Ovary (tissue), 9 donors: ENCODE measurements around the gene PTPA. TPM values are rescaled to one million over a fixed set of nuclear protein-coding genes. Genes with fewer than 3 reads are reported as not detected.
"Not testable (repeated sequence)": the region's sequence is repeated elsewhere in the genome, so short reads cannot be mapped to it uniquely, and the experiment has no call there.

ENCODE experiments used
- DNase-seq, 5 donors: peaks; one replicate each; pipeline ENCODE4 v3.0.0-alpha.2; 2019 to 2020
- H3K27ac ChIP-seq, 2 donors: fragments of 200-600 bp; one replicate each; pipeline versions ENCODE4 v1.5.1 to v1.8.0; 2019 to 2022
- H3K27me3 ChIP-seq: fragments of 200-600 bp; one replicate; pipeline ENCODE4 v1.8.0; 2022
- H3K36me3 ChIP-seq: fragments of 200-600 bp; sonication (generic); one replicate; pipeline ENCODE4 v1.5.1; 2019
- H3K4me1 ChIP-seq: one replicate; pipeline ENCODE4 v1.8.1; 2013; ENCODE audit warnings: mild to moderate bottlenecking, moderate library complexity; ENCODE audit not compliant: insufficient read depth
- H3K4me3 ChIP-seq: fragments of 200-600 bp; sonication (generic); one replicate; pipeline ENCODE4 v1.5.1; 2017
- H3K9me3 ChIP-seq, 2 donors: fragments of 200-600 bp in 1 of 2; sonication (generic) in 1 of 2; one replicate each; pipeline versions ENCODE4 v1.5.1 to v1.8.1; 2013 to 2019; ENCODE audit warnings: mild to moderate bottlenecking in 1 of 2, moderate library complexity in 1 of 2
- EP300 ChIP-seq: sonication (generic); formaldehyde crosslinking; IDR thresholded peaks from one replicate; pipeline ENCODE4 v1.6.1; 2017; ENCODE audit warnings: antibody characterized with exemption
- POLR2A ChIP-seq: fragments of 450-650 bp; IDR thresholded peaks from one replicate; pipeline ENCODE4 v1.6.1; 2017; ENCODE audit warnings: antibody characterized with exemption, mild to moderate bottlenecking, moderate library complexity
- WGBS, 3 donors: extraction: QIAGEN DNeasy Blood & Tissue Kit in 1 of 3; methylation state at CpG; one replicate each; pipeline versions ENCODE4 v1.1.5 to v1.1.7; 2013 to 2017; 5-methylcytosine and 5-hydroxymethylcytosine counted together
- intact Hi-C, 4 donors: fragments of 100-400 bp; cut with DNase I; formaldehyde crosslinking; loops; one replicate each; pipeline versions ENCODE4 v1.11.0 to v1.15.1; 2022 to 2023
- polyA plus RNA-seq, 2 donors: library from polyadenylated mRNA; stranded (reverse); fragments of 200-250 nt in 1 of 2; fragments of 350-450 nt in 1 of 2; fragmentation: Illumina TruSeq in 1 of 2; extraction: RNeasy Lipid Tissue Mini Kit (QIAGEN cat#74804) in 1 of 2; gene quantifications; one replicate each; pipeline ENCODE4 v1.2.3, GENCODE V29; 2013 to 2014
- total RNA-seq, 7 donors: library from RNA; depleted of rRNA in 2 of 7; stranded (reverse); fragments of >200 nt in 2 of 7; fragmentation: NEBNext Ultra II Directional in 3 of 7; extraction: Animal tissue kit (Norgen Biotek cat#: 25700) in 3 of 7; gene quantifications; one replicate each; pipeline versions ENCODE4 v1.1.0 to v1.2.4, GENCODE V29; 2016 to 2023
- TF ChIP-seq, protein P1 (sequence below), 3 donors: fragments of 450-650 bp in 2 of 3; fragments of 200-600 bp in 1 of 3; IDR thresholded peaks; one replicate each; pipeline versions ENCODE4 v1.5.1 to v1.8.0; 2016 to 2022; ENCODE audit warnings: antibody characterized with exemption in 3 of 3, mild to moderate bottlenecking in 1 of 3
- donor health status: DM: no; HTN: no; CAD: no; lungs with moderate emphysema.
- donor health status: DM: no; HTN: no; CAD: no.
- donor health status: Bipolar disorder and iron deficiency.
- donor health status: DM: yes; HTN: yes; CAD: no.
- donor health status: DM: no; HTN: no; CAD: no.
- donor health status: DM: yes; HTN: yes; CAD: no.

Gene PTPA
- total and polyA plus RNA-seq, 9 donors = 32.1 to 107 (median 89.2) TPM

DNA sequence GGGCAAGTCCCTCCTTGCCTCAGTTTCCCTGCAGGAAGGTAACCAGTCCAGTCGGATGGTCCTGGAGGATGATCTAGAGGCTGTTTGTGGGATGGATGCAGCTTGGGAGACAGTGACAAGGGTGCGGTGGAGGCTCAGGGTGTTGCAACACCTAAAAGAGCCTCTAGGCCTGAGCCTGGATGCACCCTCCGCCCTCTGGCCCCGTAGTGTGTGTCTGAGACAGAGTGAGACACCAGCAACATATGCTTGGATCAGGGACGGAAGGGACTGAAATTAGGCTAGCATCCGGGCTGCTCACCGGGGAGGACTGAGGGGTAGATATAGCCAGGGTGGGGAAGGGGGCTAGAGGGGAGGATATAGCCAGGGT, 1.7 kb upstream of the PTPA start:
- Histone ChIP-seq H3K4me1 (peaks cover 5% of the 10 kb centered on the region), H3K9me3 (no peaks in the 10 kb centered on the region), H3K4me3 (peak overlapping the region; percentile 78), H3K27ac (peak overlapping the region in 1 of 2 donors; percentile 23), H3K36me3 (no peaks in the 10 kb centered on the region), H3K27me3 (no peaks in the 10 kb centered on the region)
- TF ChIP-seq, protein P1, sequence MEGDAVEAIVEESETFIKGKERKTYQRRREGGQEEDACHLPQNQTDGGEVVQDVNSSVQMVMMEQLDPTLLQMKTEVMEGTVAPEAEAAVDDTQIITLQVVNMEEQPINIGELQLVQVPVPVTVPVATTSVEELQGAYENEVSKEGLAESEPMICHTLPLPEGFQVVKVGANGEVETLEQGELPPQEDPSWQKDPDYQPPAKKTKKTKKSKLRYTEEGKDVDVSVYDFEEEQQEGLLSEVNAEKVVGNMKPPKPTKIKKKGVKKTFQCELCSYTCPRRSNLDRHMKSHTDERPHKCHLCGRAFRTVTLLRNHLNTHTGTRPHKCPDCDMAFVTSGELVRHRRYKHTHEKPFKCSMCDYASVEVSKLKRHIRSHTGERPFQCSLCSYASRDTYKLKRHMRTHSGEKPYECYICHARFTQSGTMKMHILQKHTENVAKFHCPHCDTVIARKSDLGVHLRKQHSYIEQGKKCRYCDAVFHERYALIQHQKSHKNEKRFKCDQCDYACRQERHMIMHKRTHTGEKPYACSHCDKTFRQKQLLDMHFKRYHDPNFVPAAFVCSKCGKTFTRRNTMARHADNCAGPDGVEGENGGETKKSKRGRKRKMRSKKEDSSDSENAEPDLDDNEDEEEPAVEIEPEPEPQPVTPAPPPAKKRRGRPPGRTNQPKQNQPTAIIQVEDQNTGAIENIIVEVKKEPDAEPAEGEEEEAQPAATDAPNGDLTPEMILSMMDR (IDR thresholded peaks at IDR 0.05) = no peak
- TF ChIP-seq EP300 (no peak), POLR2A (no peak)
- peak in 1 of 5 donors; percentile 56 for DNase-seq
- 75 to 92% (median 85%) methylated on average over 7 of the region's 7 CpGs for WGBS, 3 donors
- intact Hi-C loops = no loop called here

DNA sequence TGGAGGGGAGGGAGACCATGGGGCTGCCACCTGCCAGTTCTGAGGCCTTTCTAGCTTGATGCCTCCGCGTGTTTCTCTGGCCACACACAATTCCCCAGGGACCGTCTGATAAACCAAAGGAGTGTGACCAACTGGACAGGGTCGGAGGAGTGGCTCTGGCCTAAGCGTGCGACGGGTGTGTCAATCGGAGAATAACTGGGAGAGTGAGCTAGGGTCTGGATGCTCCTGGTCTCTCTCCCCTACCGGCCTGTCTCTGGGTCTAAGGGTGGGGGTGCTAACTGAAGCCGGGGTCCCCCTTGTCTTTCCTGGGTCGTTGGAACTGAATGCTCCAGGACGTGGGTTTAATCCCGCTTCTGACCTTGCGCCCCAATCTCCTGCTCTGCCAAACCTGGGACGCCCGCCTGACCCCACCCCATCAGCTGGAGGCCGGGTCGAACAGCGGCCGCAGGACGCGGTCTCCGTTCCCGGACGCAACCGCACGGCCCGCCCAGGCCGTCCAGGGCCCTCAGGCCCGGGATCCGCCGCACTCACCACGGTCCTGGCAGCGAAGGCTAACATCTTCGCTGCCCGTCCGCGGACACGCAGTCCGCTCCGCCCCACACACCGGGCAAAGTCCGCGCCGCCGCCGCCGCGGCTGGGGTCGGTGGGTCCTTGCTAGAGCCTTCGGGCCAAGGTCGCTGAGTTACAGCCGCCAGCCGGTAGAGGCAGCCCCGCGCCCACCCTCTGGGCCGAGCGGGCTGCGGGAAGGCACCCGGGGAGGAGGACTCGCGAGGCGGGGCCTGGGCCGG, 1.1 kb upstream of the PTPA start:
- H3K27me3 ChIP-seq = no peaks in the 10 kb centered on the region
- H3K9me3 ChIP-seq = no peaks in the 10 kb centered on the region
- 3 to 7% (median 3%) methylated on average over 39 to 64 of the region's 64 CpGs for WGBS, 3 donors
- no peaks in the 10 kb centered on the region for H3K36me3 ChIP-seq
- peak overlapping the region; percentile 23 to 90 for H3K27ac ChIP-seq
- peak overlapping the region; percentile 78 for H3K4me3 ChIP-seq
- TF ChIP-seq, protein P1 (IDR thresholded peaks at IDR 0.05) = peak in 1 of 3 donors; percentile 14
- TF ChIP-seq EP300 = no peak
- intact Hi-C loops = no loop called here
- H3K4me1 ChIP-seq = peaks cover 5% of the 10 kb centered on the region
- DNase-seq = peak in 4 of 5 donors; percentile 45 to 69 (median 52)

DNA sequence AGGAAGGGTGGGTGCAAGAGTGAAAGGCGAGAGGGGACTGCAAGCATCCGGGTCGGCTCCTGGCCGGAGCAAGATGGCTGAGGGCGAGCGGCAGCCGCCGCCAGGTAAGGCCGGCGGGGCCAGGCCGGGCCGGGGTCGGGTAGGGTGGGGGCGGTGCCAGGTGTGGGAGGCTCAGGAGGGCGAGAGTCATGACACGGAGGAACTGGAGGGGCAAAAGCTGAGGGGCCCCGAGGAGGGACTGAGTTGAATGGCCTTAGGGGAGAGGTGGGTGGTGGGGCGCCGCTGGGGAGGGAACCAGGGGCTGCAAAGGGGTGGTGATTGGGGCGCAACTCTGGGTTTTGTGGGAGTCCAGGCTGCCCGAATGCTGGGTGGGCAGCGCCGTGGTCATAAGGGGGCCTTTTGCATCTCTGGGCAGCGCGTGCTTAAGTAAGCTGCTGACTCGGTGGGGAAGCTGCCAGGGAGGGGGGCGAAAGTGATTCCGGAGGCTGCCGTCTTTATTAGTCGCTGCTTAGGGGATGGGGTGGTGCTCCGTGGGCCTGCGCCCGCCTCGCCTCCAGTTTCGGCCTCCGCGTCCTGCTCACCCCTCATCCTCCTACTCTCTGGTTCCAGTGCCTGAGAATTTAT, 425 bp downstream of the PTPA start:
- peaks cover 5% of the 10 kb centered on the region for H3K4me1 ChIP-seq

DNA sequence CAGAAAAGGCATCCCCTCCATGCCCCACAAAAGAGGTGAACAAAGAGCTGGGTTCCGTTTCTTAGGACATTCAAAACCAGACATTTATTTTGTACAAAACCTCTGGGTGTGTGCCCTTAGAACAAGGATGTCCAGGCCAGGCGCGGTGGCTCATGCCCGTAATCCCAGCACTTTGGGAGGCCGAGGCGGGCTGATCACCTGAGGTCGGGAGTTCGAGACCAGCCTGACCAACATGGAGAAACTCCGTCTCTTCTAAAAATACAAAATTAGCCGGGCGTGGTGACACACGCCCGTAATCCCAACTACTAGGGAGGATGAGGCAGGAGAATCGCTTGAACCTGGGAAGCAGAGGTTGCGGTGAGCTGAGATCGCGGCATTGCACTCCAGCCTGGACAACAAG, 1.3 kb downstream of the PTPA start:
- DNase-seq, H3K9me3 ChIP-seq, intact Hi-C loops, H3K36me3 ChIP-seq, H3K27me3 ChIP-seq, H3K4me3 ChIP-seq, H3K27ac ChIP-seq, H3K4me1 ChIP-seq: not testable (repeated sequence)
- WGBS, 3 donors = 89 to 92% (median 89%) methylated on average over 17 of the region's 17 CpGs

More for the DNA sequence above, 425 bp downstream of the PTPA start:
- H3K9me3 ChIP-seq = no peaks in the 10 kb centered on the region
- no peaks in the 10 kb centered on the region for H3K27me3 ChIP-seq
- peak overlapping the region; percentile 69 to 90 for H3K27ac ChIP-seq
- intact Hi-C loops = no loop called here
- WGBS, 3 donors = 0 to 2% (median 0%) methylated on average over 37 of the region's 37 CpGs
- H3K36me3 ChIP-seq = no peaks in the 10 kb centered on the region
- TF ChIP-seq EP300 (no peak), POLR2A (peak; percentile 11)
- TF ChIP-seq, protein P1 (IDR thresholded peaks at IDR 0.05) = no peak
- peak in 3 of 5 donors; percentile 43 to 69 (median 52) for DNase-seq
- H3K4me3 ChIP-seq = peak overlapping the region; percentile 78
